ENCODE data around the gene NTN3. TPM values are rescaled to one million over a fixed set of nuclear protein-coding genes. Genes with fewer than 3 reads are reported as not detected.

Gene NTN3
- total RNA-seq, result 0.13 and 0.76 TPM in 2 replicates

DNA sequence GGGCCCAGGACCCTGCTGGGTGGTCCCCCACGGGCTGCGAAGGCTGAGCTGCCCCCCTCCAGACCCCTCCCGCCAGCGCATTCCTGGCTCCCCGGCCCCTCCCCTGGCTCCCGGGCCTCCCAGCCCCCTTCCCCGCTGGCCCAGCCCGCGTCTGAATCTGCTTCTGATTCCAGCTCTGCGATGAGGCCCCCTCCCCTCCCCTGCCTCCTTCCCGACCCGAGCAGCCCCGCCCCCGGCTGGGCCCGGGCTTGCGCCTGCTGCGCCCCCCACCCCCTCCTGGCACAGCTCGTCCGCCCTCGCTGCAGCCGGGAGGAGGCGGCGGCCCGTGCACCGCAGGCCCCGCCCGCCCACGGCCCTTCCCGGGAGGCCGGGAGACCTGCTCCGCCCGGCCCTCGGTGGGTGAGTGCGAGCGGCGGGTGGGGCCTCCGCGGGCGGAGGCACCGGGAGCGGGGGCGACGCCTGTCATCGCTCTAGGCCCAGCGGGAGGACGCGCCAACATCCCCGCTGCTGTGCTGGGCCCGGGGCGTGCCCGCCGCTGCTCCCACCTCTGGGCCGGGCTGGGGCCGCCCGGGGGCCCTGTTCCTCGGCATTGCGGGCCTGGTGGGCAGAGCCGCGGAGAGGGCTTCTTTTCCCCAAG lies at the start of gene NTN3:
NTN3 (plus strand) TSS at position 282 of the 637 bp plus-strand sequence. CDS start 405 bp downstream, outside the sequence.

DNA sequence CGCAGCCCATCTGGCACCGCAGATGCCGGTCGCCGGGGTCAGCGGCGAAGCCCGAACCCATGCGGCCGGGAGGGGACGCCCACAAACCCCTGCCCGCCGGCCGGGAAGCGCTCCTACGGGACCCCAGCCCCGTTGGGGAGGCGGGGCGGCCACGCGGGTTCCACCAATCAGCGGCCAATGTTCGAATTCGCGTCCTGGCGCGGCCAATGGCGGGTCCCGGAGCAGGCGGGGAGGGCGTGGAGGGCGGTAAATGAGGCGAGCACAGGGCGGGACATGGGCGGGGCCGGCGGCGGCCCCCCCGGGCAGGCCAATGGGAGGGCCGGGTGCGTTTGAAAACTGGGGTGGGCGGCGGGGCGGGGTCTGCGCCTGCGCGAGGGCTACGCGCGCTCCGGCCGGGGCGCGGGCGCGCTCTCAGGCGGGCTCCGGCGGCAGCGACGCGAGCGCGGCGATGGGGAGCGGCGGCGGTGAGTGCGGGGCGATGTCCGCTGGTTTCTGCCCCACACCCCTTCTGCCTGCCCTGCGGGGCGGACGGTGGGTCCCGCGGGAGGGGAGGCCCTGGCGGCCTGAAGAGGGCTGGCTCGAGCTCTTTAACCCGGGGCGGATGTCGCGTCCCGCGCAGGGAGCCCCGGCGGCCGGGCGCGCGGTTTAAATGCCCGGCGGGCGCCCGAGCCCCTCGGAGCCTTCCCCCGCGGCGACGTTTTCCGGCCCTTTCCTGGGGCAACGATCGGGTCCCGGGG lies 41.9 kb upstream of the NTN3 start, which contains the start of gene CCNF:
CCNF (plus strand) TSS at position 414 of the 737 bp plus-strand sequence; CDS start at position 449, 35 bp downstream.

DNA sequence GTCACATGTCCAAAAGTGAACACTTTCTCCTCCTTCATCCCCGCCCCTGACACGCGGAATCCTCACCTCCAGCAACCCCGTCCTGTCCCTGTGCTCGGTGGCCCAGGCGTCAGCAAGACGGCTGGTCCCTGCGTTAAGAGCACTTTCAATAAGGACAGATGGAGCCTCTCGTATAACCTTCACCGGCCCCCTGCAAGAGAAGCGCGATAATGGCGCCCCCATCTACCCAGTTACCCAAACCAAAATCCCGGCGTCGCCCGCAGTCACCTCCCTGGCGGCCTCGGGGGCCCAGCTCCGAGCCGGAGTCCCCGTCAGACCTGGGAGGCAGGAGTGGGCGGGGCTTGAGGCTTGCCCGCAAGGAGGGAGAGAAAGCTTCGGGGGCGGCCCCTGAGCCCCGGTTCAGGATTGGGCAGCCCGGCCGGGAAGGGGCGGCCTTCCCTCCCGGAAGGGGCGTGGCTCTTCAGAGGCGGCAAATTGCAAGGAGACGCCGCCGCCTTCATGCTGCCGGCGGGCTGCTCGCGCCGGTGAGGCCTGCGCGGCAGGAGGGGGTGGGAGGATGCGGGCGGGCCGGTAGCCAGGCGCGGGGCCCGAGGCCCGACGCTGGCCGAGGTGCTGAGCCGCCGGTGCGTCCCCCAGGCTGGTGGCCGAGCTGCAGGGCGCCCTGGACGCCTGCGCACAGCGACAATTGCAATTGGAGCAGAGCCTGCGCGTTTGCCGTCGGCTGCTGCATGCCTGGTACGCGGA lies 11.3 kb upstream of the NTN3 start, which contains the start of gene TEDC2:
TEDC2 (plus strand) TSS at position 463 of the 744 bp plus-strand sequence; CDS start at position 499, 36 bp downstream.

DNA sequence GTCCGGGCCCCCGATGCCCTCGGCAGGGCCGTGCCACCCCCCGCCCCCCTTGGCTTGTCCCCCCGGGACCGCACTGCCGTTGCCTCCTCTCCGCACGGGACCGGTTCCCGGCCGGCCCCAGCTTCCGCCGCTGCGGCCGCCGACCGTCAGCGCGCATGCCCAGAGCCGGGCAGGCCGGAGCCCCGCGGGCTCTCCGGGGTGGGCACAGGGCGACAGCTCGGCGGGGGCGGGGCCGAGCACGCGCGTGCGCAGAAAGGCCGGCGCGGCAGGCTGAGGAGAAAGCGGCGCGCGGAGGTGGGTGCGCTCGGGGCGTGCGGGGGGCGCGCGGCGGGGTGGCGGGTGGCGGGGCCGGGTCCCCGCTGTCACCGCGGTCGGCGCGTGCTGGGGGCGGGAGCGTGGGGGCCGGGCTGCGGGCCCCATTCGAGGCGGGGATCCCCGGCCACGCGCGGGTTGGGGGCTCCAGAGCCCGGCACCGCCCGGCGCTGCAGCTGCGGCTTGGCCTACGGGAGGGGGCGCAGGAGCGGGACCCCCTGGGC lies 3.8 kb downstream of the NTN3 start, which contains the start of gene TBC1D24:
TBC1D24 (plus strand) TSS at position 251 of the 536 bp plus-strand sequence. CDS start 21,022 bp downstream, outside the sequence.

DNA sequence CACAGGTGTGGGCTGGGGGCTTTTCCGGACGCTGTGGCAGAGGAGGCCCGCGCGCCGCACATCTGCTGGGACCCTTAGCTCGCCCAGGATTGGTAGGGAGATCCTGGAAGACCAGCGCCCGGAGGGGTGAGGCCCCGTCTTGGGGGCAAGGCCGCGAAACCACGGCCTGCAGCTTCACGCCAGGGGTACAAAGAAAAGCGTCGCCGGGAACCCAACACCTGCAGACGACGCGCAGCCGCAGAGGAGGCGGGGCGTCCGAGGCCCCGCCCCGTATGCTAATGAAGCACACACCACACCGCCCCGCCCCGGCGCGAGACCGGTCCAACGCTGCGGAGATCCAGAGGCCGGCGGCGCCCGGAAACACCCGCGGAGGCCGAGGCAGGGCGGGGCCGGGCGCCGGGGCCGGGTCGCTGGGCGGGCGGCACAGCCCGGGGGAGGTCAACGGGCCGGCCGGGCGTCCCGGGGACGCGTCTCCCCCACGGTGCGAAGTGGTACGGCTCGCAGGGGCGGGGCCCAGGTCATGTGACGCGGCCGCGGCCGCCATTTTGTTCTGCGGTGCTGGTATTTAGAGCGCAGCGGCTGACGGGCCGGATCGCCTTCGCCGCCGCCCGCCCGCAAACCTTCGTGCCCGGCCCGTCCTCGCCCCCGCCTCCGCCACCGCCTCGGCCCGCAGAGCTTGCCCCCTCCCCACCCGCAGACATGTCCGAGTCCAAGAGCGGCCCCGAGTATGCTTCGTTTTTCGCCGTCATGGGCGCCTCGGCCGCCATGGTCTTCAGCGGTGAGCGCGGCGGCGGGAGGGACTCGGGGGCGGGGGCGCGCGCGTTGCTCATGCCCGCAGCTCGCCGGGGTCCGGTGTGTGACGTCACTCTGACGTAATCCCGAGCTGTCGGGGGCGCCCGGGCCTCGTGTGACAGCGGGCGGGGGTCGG lies 42.6 kb downstream of the NTN3 start, which contains the start of gene ATP6V0C:
ATP6V0C (plus strand) TSS at position 548 of the 928 bp plus-strand sequence; CDS start at position 700, 152 bp downstream.

DNA sequence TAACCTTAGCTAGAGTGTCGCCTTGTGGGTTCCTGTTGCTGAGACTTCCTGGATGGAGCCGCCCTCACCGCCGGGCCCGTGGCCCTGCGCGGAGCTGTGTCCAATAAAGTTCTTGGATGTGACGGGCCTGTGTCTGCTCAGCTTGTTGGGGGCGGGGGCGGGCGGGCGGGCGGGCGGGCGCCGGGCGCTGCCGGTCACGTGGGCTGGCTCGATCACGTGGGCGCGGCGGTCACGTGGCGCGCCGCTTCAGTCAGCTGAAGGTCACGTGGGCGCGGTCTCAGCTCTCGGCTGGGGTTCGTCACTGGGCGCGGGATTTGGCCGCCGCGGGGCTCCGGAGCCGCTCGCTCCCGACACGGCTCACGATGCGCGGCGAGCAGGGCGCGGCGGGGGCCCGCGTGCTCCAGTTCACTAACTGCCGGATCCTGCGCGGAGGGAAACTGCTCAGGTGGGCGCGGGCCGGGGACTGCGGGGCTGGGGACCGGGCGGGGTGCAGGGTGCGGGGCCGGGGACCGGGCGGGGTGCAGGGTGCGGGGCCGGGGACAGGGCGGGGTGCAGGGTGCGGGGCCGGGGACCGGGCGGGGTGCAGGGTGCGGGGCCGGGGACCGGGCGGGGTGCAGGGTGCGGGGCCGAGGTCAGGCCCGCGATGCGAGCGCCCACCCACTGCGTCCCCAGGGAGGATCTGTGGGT lies 49.1 kb downstream of the NTN3 start, which contains the start of gene AMDHD2:
AMDHD2 (plus strand) TSS at position 275 of the 687 bp plus-strand sequence; CDS start at position 363, 88 bp downstream.

Small RNA genes within 50 kb of the gene (small RNA-seq; reads per million reads assigned to genes)
- gene AC093525.1 (not detected), gene MIR6768 (1.3 reads per million, percentile 56 among the genes with 10 or more reads in this experiment)

Other genes with a start within 250 kb of the NTN3 start
- gene E4F1, start 247.7 kb upstream of the NTN3 start, total RNA-seq, result 16.1 and 18.6 TPM in 2 replicates
- gene DNASE1L2, start 234.9 kb upstream of the NTN3 start, total RNA-seq, result 0.22 and 0.26 TPM in 2 replicates
- 27.0 and 32.5 TPM in 2 replicates for gene ECI1, start 219.7 kb upstream of the NTN3 start, total RNA-seq
- 69.3 and 85.8 TPM in 2 replicates for gene RNPS1, start 203.2 kb upstream of the NTN3 start, total RNA-seq
- 1.6 and 2.5 TPM in 2 replicates for gene ABCA3, start 130.6 kb upstream of the NTN3 start, total RNA-seq
- 9.9 and 11.9 TPM in 2 replicates for gene CCNF, start 41.9 kb upstream of the NTN3 start, total RNA-seq
- gene TEDC2, start 11.2 kb upstream of the NTN3 start, total RNA-seq, result 1.8 TPM in 2 replicates
- 14.3 and 17.1 TPM in 2 replicates for gene TBC1D24, start 3.8 kb downstream of the NTN3 start, total RNA-seq
- gene ATP6V0C, start 42.7 kb downstream of the NTN3 start, total RNA-seq, result 31.6 and 35.9 TPM in 2 replicates
- gene AMDHD2, start 49.1 kb downstream of the NTN3 start, total RNA-seq, result 28.1 and 36.8 TPM in 2 replicates
- not detected in 2 replicates for gene CEMP1, start 60.1 kb downstream of the NTN3 start, total RNA-seq
- 17.2 and 20.6 TPM in 2 replicates for gene PDPK1, start 66.7 kb downstream of the NTN3 start, total RNA-seq
- 17.5 and 22.3 TPM in 2 replicates for gene KCTD5, start 211.2 kb downstream of the NTN3 start, total RNA-seq
- 1.1 and 1.3 TPM in 2 replicates for gene PRSS27, start 248.9 kb downstream of the NTN3 start, total RNA-seq